ENCODE results near the gene G3BP1.

G3BP1 gene

DNA sequence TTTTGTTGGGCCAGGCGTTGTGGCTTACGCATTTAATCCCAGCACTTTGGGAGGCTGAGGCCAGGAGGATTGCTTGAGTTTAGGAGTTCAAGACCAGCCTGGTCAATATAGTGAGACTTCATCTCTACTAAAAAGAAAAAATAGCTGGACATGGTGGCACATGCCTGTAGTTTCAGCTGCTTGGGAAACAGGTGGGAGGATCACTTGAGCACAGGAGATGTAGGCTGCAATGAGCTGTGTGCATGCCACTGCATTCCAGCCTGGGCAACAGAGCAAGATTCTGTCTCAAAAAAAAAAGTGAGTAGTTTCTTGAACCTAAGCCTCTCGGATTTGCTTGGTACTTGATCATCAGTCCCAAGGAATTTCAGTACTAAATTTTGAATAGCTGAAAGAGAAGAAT, 26.9 kb downstream of the G3BP1 start:
- no peak overlapping the region for H3K4me3 ChIP-seq (ENCODE audit: low read depth, low read length)
- TF ChIP-seq, protein P1, sequence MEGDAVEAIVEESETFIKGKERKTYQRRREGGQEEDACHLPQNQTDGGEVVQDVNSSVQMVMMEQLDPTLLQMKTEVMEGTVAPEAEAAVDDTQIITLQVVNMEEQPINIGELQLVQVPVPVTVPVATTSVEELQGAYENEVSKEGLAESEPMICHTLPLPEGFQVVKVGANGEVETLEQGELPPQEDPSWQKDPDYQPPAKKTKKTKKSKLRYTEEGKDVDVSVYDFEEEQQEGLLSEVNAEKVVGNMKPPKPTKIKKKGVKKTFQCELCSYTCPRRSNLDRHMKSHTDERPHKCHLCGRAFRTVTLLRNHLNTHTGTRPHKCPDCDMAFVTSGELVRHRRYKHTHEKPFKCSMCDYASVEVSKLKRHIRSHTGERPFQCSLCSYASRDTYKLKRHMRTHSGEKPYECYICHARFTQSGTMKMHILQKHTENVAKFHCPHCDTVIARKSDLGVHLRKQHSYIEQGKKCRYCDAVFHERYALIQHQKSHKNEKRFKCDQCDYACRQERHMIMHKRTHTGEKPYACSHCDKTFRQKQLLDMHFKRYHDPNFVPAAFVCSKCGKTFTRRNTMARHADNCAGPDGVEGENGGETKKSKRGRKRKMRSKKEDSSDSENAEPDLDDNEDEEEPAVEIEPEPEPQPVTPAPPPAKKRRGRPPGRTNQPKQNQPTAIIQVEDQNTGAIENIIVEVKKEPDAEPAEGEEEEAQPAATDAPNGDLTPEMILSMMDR (IDR thresholded peaks at IDR 0.05; ENCODE audit: low read depth, low read length), result no peak

DNA sequence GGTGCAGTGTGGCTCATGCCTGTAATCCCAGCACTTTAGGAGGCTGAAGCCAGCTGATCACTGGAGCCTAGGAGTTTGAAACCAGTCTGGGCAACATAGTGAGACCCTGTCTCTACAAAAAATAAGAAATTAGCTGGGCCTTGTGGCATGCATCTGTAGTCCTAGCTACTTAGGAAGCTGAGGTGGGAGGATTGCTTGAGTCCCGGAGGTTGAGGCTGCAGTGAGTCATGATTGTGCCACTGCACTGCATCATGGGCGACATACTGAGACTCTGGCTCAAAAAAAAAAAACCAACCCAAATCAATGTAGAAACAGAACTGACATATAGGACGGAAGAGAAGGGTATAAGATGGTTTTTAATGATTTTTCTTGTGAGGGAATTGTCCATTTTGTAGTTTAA, 27.7 kb downstream of the G3BP1 start:
- TF ChIP-seq, protein P1 (IDR thresholded peaks at IDR 0.05; ENCODE audit: low read depth, low read length), result no peak
- H3K4me3 ChIP-seq (ENCODE audit: low read depth, low read length), result no peak overlapping the region

DNA sequence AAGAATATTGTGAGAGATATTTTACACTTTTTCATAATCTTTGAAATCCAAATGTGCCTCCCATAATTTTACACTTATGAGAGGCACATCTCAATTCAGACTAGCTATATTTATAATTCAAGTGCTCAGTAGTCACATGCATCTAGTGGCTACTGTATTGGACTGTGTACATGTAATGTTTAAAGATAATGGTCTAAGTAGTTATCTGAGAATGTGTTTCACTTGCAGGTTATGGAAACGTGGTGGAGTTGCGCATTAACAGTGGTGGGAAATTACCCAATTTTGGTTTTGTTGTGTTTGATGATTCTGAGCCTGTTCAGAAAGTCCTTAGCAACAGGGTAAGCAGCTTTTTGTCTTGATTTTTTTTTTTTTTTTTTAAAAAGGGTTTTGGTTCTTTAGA, 28.8 kb downstream of the G3BP1 start:
- TF ChIP-seq, protein P1 (IDR thresholded peaks at IDR 0.05; ENCODE audit: low read depth, low read length), result no peak

DNA sequence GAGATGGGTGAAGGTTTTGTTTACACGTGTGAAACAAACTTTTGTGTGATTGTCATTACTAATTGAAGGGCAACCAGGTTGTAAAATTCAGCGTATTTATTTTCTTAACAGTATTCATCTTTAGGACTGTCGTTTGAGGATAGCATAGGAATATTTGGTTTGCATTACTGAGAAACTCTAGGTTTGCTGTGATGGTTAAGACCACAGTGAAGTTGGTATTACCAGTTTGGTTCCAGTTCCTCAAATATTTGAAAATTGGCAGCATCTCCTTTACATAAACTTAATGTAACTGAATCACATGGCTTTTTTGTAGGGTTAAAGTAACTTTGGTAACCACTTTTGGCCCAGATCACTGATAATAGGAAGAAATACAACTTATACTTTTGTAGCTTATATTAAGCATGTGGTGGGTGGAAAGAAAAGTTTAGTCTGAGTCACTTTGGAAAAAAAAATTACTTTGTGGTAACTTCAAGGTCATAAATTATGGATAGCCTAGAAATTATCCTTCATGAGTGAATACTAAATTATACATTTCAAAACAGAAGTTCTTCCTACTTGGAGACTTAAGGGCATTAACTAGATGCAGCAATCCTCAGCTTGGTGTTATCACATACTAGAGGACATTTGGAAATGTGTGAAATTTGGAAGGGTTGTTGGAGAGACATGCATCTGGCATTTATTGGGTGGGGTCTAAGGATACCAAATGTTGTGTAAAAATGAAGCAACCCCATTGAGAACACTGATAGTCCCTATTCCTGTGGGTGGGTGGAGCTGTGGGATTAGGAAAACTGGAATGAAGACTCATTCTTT, 33.9 kb downstream of the G3BP1 start:
- no peak overlapping the region for H3K4me3 ChIP-seq (ENCODE audit: low read depth, low read length)
- TF ChIP-seq, protein P1 (IDR thresholded peaks at IDR 0.05; ENCODE audit: low read depth, low read length), result no peak

More for the DNA sequence above, 28.8 kb downstream of the G3BP1 start:
- no peak overlapping the region for H3K4me3 ChIP-seq (ENCODE audit: low read depth, low read length)

DNA sequence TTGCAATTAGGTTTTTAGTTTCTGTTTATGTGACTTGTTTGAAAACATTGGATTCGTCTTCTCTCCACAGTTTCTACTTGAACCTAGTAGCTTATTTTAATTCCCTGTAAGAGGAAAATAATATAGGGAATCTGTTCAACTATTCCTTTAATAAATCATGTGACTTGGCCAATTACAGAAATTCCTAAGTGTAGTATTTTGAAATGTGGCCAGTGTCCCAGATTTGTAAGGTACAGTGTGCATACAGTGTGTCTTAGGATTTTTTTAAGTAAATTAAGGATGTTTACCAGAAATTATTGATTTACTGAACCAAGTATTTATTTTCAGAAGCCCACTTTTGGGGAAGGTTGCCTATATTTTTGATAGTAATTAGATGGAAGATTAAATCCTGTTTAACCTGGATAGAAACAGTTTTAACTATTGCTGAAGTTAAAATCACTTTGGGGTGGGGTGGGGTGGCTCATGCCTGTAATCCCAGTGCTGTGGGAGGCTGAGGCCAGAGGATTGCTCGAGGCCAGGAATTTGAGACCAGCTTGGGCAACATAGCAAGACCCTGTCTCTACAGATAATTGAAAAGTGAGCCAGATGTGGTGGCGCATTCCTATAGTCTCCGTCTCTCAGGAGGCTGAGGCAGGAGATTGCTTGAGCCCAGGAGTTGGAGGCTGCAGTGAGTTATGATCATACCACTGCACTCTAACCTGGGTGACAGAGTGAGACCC, 36.9 kb downstream of the G3BP1 start:
- TF ChIP-seq, protein P1 (IDR thresholded peaks at IDR 0.05; ENCODE audit: low read depth, low read length), result no peak
- no peak overlapping the region for H3K4me3 ChIP-seq (ENCODE audit: low read depth, low read length)

DNA sequence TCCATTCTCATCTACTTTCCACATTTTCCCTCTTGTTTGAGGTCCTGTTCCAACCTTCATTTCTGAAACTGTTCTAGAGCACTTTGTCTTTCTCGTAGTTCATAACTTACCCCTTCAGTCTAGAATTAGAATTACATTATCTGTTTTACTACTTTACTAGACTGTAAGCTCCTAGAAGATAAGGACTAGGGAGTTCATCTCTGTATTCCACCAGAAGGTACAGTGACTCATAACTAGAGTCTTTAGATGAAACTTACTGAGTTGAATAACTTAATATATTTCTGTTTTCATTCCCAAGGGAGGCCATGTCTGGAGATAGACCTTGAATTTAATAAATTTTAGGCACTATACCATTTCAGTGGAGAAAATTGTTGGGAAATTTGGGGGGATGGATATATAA, 38.7 kb downstream of the G3BP1 start:
- TF ChIP-seq, protein P1 (IDR thresholded peaks at IDR 0.05; ENCODE audit: low read depth, low read length), result no peak
- H3K4me3 ChIP-seq (ENCODE audit: low read depth, low read length), result no peak overlapping the region

DNA sequence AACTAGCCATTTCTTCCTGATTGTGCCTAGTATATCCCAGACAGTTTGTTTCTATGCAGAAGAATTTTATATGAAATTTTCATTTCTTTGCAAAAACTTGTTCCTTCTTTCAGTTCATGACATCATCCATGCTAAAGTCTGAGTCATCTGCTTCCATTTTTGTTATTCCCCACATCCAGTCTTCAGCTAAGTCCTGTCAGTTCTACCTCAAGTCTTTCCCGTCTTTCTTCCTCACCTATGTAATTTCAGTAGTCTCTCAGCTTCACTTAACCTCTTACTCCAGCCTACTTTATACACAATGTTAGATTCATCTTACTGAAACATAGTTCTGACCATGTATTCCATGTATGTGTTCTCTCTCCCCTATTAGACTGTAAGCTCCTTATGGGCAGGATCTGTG, 39.1 kb downstream of the G3BP1 start:
- H3K4me3 ChIP-seq (ENCODE audit: low read depth, low read length), result no peak overlapping the region
- TF ChIP-seq, protein P1 (IDR thresholded peaks at IDR 0.05; ENCODE audit: low read depth, low read length), result no peak

Data from WI38 (cell line).